NCI-H146 treated with DMSO at 0.1 percent for 48 hours (cell line): ENCODE measurements around the gene SRSF3.
"Not testable (repeated sequence)": the region's sequence is repeated elsewhere in the genome, so short reads cannot be mapped to it uniquely, and the experiment has no call there.

ENCODE experiments used
- DNase-seq: peaks from one replicate; lab custom pipeline; 2025; ENCODE audit not compliant: unreplicated experiment; lab: John Stamatoyannopoulos, UW

Gene SRSF3

DNA sequence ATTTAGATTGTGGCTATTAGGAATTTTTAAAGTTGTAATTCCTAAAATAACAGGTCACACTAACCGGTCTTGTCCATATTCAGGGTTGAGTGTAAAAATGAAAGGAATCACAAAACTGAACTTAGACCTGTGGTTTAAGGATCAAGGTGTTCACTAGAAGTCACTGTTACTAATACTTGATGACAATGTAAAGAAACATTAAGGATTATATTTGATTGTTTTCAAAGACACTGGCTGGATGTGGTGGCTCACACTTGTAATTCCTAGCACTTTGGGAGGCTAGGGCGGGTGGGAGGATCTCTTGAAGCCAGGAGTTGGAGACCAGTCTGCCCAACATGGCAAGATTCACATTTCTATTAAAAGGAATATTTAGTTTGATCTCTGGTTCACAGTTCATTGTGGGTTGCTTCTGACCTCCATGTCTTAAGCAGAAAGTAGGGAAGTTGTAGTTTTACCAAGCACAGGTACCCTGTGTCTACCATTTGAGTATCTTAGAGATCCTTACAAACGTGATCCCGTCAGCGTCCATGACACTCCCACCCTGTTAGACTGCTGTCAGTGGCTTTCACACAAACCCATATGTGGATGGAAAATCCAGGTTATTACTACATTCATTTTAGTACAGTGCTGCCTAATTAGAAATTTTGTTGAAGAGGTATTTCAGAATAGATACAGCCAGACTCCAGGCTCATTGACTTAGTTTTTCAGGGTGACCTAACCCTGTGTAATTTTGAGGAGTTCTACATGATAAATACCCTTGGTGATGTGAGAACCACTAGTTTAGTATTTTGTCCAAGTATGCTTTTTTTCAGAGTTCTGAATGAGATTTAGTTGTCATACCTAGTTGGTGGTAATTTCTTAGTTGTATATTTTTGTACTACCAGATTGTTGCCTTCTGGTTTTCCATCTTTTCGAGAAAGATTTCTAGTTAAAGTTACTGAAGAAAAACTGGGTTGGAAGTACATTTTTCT, 10.2 kb downstream of the SRSF3 start:
- DNase-seq: no peak

DNA sequence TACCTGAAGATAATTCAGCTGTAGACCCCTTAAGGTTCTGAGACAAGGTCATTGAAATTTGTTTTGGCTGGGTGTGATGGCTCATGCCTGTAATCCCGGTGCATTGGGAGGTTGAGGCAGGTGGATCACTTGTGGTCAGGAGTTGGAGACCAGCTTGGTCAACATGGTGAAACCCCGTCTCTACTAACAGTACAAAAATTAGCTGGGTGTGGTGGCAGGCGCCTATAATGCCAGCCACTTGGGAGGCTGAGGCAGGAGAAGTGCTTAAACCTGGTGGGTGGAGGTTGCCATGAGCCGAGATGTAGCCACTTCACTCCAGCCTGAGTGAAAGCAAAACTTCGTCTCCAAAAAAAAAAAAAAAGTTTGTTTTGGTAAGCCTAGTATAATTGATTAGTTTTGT, 11.0 kb downstream of the SRSF3 start:
- no peak for DNase-seq

DNA sequence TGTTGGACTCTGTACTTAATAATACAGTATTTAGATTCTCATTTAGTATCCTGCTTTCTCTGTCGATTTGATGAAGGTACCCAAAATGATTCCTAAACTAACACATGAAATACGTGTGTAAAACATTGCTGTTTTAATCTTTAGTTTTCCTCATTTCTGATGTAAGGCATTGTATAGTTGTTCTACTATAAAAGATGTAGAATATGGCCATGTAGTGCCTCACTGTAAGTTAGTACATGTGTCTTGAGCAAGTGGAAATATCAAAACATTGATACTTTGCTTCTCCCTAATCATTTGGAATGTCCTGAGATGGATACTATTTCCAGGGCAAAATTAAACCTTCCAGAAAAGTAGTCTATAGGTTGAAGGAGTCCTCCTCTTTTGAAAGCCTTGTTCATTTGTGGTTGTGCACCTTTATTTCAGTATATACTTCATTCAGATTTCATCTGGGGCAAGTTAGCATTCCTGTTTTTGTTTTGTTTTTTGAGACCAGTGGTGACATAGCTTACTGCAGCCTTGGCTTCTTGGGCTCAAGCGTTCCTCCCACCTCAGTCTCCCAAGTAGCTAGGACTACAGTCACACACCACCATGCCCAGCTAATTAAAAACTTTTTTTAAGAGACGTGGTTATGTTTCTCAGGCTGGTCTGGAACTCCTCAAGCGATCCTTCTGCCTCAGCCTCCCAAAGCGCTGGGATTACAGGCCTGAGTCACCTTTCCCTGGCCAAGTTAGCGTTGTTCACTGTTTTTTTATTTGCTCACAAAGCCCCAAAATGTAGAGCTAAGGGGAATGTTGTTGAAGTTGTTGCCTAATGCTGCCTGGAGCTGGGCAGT, 11.6 kb downstream of the SRSF3 start:
- no peak for DNase-seq

- DNase-seq: not testable (repeated sequence)
Observed at GRCh38 chr6:36607305-36607682, 13.1 kb downstream of the SRSF3 start.

DNA sequence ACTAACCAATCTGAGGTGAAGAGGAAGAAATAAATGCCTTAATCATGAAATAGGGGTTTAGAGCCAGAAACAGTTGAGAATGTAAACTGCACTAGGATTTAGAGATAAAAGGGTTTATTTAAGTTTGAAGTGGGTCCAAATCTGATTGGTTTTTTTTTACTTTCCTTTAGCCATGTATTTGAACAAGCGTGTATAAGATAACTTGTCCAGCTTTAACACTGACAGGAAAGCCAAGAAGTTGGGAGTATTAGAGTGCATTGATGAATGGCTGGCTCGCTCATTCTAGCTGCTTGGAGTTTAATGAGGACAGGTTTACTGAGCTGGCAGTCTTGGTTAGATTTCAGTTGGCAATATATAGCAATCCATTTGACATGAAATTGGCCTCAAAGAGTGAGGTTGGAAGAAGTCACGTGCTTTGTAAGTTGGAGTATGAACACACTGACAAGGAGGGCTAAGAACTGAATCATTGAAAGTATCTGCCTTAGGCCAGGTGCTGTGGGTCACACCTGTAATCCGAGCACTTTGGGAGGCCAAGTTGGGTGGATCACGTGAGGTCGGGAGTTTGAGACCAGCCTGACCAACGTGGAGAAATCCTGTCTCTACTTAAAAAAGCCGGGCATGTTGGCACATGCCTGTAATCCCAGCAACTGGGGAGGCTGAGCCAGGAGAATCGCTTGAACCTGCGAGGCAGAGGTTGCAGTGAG, 13.7 kb downstream of the SRSF3 start:
- no peak for DNase-seq

GRCh38 chr6:36608788-36609563, 14.8 kb downstream of the SRSF3 start:
- DNase-seq: no peak

GRCh38 chr6:36609582-36609981, 15.4 kb downstream of the SRSF3 start:
- no peak for DNase-seq

DNA sequence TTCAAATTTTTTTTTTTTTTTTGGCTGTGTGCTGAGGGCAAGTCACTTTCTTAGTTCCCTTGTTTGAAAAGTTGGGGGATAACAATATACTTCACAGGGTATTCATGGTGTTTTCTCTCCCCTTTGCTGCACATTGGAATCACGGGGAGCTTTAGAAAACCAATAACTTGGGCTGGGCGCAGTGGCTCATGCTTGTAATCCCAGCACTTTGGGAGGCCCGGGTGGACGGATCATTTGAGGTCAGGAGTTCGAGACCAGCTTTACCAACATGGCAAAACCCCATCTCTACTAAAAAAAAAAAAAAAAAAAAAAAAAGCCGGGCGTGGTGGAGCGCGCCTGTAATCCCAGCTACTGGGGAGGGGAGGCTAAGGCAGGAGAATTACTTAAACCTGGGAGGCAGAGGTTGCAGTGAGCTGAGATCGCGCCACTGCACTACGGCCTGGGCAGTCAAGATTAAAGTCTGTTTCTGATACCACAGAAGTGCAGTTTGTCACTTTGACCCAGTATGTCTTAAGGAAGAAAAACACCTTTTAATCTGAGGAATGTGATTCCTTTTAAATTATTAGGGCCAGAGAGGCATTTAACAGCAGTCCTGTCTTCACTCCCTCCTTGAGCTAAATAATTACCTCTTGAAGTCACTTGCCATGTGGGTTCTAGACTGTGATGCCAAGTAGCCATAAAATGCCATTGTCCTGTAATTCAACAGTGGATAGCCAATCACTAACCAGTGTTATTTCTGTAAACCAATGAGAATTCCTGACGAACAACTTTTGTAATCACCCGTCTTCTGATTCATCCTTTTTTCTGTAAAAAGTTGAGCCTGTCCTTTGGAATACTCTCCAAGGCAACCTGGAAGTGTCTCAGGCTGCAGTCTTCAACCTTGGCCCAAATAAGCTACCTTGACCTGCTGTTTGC, 16.1 kb downstream of the SRSF3 start:
- DNase-seq: no peak

DNA sequence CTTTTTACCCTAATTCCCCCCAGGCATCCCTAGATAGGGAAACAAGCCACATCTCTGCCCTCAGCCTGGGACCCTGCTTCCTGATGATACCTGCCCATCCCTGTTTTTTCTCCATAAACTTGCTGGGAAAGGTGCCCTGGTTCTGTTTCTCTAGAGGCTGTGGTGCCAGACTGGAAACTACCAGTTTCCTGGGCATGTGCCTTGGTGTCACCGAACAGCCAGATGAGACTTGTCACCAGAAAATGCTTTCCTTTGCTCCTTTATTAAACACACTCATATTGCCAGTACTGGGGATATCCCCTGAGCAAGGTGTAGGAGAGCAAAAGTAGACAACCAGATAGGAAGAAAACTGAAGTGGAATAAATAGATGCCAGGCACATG, 16.8 kb downstream of the SRSF3 start:
- DNase-seq: no peak

DNA sequence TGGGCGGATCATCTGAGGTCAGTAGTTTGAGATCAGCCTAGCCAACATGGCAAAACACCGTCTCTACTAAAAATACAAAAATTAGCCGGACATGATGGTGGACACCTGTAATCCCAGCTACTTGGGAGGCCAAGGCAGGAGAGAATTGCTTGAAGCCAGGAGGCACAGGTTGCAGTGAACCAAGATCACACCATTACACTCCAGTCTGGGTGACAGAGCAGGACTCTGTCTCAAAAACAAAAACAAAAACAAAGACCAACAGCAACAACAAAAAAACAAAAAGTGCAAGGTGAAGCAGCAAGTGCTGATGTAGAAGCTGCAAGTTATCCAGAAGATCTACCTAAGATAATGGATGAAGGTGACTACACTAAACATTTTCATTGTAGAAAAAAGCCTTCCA, 17.5 kb downstream of the SRSF3 start:
- DNase-seq: not testable (repeated sequence)

- DNase-seq: no peak
Observed at GRCh38 chr6:36612101-36612625, 18.0 kb downstream of the SRSF3 start.

DNA sequence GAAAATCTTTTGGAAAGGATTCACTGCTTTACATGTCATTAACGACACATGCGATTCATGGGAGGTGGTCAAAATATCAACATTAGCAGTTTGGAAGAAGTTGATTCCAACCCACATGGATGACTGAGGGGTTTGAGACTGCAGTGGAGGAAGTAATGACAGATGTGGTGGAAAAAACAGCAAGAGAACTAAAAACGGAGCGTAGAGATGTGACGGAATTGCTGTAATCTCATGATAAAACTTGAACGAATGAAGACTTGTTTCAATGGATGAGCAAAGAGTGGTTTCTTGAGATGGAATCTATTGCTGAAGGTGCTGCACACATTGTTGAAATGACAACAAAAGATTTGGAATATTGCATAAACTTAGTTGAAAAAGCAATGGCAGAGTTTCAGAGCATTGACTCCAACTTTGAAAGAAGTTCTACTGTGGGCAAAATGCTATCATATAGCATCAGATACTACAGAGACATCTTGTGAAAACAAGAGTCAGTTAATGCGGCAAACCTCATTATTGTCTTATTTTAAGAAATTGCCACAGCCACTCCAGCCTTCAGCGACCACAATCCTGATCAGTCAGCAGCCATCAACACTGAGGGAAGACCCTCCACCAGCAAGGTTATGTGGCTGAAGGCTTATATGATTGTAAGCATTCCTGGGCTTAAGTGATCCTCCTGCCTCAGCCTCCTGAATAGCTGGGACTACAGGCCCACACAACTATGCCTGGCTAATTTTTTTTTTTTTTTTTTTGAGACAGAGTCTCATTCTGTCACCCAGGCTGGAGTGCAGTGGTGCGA, 19.2 kb downstream of the SRSF3 start:
- DNase-seq: no peak

DNA sequence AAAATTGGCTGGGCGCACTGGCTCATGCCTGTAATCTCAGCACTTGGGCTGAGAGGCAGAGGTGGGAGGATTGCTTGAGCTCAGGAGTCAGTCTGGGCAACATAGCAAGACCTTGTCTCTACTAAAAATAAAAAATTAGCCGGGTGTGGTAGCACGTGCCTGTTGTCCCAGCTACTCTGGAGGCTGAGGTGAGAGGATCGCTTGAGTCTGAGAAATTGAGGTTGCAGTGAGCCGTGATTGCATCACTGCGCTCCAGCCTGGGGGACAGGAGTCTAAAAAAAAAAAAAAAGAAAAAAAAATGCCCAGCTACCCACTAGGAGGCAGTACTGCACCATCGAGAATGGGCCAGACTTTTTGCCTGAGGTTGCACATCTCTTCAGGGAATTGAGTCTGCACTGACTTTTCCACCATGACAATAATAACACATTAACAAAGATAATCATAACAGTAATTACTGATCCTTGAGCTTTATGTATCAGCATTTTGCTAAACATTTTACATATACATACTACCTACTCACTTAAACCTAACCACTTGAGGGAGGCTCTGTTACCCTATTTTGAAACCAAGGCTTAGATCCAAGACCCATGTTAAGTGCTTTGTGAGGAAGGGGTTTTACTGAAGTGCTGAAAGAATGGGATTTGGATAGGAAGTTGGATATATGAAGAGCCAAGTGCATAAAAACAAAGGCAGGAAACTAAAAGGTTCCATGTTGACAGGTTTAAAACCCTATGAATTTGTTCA, 21.0 kb downstream of the SRSF3 start:
- DNase-seq: peak; percentile 22

DNA sequence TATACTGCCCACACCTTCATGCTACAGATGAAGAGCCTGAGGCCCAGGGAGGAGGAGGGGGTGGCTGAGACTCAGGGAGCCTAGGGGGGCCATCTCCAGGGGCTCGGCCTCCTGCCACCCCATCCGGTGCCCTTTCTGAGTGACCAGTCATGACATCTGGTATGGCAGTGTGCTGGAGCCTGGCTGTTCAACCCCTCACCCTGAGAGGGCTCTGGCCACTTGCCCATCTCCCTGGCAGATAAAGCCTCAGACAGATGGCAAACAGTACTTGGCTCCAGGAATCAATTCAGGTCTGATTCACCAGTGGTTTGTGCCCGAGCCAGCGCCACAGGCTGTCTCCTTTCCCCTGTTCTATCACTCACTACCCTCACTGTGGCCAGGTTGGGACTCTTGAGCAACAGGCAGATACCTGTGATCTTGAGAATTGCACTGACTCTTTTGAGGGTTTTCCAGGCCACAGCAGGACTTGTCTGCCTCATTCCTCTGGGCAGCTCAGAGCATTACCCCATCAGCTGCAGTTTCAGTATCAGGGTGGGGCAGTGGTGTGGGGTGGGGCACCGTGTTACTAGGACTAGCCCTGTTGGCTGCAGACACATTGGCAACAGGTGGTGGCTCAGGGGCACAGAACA, 22.8 kb downstream of the SRSF3 start:
- no peak for DNase-seq

GRCh38 chr6:36618366-36619355, 24.5 kb downstream of the SRSF3 start:
- no peak for DNase-seq

- DNase-seq: no peak
Observed at GRCh38 chr6:36621371-36621855, 27.3 kb downstream of the SRSF3 start.
